Mononuclear cell (primary cell): ENCODE data around the gene TRPV5. TPM values are rescaled to one million over a fixed set of nuclear protein-coding genes. Genes with fewer than 3 reads are reported as not detected.
"Not testable (repeated sequence)": the region's sequence is repeated elsewhere in the genome, so short reads cannot be mapped to it uniquely, and the experiment has no call there.

Source experiments
- H3K27me3 ChIP-seq: 2 replicates; pipeline ENCODE4 v1.6.0; 2011; ENCODE audit warnings: low read length, control low read depth; ENCODE audit not compliant: insufficient read depth
- H3K4me1 ChIP-seq: 2 replicates; pipeline ENCODE4 v1.5.1; 2011; ENCODE audit warnings: mild to moderate bottlenecking, low read length, control low read depth; ENCODE audit not compliant: insufficient read depth
- H3K4me3 ChIP-seq: 2 replicates; pipeline ENCODE4 v1.5.1; 2011; ENCODE audit warnings: mild to moderate bottlenecking, low read length, moderate library complexity
- H3K9me3 ChIP-seq: 2 replicates; pipeline ENCODE4 v1.5.1; 2011; ENCODE audit warnings: low read depth, mild to moderate bottlenecking, control low read depth, low read length
- total RNA-seq: library from RNA; depleted of rRNA; stranded (reverse); fragments of >200 nt; gene quantifications from one replicate; pipeline ENCODE4 v1.2.3, GENCODE V29; 2012

Gene TRPV5
- not detected for total RNA-seq

DNA sequence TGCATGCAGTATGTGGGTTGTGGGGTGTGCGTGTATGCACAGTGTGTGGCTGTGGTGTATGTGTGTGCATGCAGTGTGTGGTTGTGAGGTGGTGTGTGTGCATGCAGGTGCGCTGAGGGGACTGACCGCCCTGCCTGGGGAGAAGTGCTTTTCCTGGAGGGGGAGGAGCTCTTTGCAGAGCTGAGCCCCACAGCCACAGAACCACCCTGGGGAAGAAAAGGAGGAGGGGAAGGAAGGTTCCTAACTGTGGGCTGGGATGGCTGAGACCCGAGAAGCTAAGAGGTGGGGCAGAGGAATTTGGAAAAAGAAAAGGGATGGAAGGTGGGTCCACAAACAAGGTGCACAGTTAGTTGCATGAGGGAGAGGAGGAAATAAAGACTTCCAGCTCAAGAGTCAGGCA is at the start of gene TRPV5:
TRPV5 (minus strand) TSS at position 123 of the 400 bp plus-strand sequence. CDS start 287 bp downstream, outside the sequence.
- no peak within 1 kb of the TSS for H3K4me3 ChIP-seq

DNA sequence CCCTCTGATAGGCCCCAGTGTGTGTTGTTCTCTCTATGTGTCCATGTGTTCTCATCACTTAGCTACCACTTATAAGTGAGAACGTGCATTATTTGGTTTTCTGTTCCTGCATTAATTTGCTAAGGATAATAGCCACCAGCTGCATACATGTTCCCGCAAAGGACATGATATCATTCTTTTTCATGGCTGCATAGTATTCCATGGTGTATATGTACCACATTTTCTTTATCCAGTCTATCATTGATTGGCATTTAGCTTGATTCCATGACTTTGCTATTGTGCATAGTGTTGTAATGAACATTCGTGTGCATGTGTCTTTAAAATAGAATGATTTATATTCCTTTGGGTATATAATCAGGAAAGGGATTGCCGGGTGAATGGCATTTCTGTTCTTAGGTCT is 44.9 kb upstream of the TRPV5 start:
- not testable (repeated sequence) for H3K4me3 ChIP-seq, H3K27me3 ChIP-seq, H3K9me3 ChIP-seq, H3K4me1 ChIP-seq

More for the DNA sequence above, at the start of gene TRPV5:
- no peaks in the 10 kb centered on the region for H3K9me3 ChIP-seq
- peaks cover under 1% of the 10 kb centered on the region for H3K4me1 ChIP-seq
- no peaks in the 10 kb centered on the region for H3K27me3 ChIP-seq

- Histone ChIP-seq H3K27me3 (no peaks in the 10 kb centered on the region), H3K4me1 (no peaks in the 10 kb centered on the region), H3K9me3 (peaks cover 5% of the 10 kb centered on the region), H3K4me3 (no peak overlapping the region)
These were observed 41.1 kb upstream of the TRPV5 start for GRCh38 chr7:142974626-142975025.

DNA sequence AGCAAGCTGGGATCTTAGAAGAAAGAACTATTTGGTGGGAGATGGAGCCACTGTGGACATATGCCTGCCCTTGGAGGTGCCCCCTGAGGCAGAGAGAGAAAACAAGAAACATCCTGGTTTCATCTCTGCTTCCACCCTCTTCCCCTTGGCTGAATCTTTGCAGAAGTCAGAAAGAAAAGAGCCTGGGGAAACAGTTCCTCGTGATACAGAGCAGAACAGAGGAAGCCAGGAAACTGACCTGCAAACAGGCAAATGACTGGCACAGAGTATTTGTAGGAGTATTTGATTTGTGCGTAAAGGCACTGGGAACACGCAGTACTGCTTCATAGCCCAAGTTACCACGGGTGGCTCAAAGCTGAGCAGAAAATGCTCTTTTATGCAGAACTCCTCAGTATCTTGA is 35.6 kb upstream of the TRPV5 start:
- Histone ChIP-seq H3K4me1 (no peaks in the 10 kb centered on the region), H3K27me3 (peaks cover 7% of the 10 kb centered on the region), H3K9me3 (no peaks in the 10 kb centered on the region), H3K4me3 (no peak overlapping the region)

DNA sequence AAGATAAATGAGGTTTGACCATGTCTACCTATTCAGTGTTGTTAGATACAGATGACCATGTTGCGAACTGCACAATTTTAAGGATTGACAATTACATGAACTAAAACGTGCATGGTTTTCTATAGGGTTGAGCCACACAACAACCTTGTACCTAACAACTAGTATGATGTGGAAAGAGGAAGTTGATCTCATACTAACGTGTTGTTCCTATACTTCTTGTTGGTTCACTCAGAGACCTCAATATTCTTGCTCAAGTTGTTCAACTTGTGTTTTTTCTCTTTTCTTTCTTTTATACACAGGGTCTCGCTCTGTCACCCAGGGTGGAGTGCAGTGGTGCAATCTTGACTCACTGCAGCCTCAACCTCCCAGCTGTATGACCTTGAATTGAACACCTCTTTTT is 34.7 kb upstream of the TRPV5 start:
- no peak overlapping the region for H3K4me3 ChIP-seq
- no peaks in the 10 kb centered on the region for H3K4me1 ChIP-seq
- H3K27me3 ChIP-seq = peaks cover 7% of the 10 kb centered on the region
- H3K9me3 ChIP-seq = no peaks in the 10 kb centered on the region

DNA sequence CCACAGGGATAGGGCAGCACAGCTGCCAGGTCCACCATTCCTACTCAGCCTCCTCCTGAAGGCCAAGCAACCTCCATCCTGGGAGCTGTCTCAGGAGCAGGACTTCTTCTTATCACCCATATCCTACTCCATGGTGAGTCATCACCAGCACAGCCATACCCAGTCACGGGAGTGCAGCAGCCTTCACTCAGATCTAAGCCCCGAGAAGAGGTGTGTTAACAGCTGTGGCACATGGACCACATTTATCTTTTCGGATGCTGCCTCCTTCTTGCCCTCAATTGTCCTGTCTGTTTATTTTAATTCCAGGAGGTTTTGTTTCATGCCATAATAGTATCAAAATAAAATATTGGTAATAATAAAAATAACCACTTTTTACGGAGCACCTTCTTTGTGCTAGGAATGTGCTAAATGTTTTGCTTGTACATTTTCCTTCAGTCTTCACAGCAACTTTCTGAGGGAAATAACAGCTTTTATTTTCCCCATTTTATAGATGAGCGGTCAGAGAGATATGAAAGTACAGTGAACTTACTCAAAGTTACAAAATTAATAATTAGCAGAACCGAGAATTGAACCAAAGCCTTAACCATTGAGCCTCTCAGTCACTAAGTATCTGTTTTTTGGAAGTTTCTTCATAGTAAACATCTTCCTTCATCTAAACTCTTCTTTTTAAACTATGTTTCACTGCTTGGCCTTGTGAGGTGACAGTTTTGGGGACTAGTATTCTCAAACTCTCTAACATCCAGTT is 31.1 kb upstream of the TRPV5 start:
- no peak overlapping the region for H3K4me3 ChIP-seq
- no peaks in the 10 kb centered on the region for H3K4me1 ChIP-seq
- H3K27me3 ChIP-seq = peaks cover 7% of the 10 kb centered on the region
- H3K9me3 ChIP-seq = no peaks in the 10 kb centered on the region

DNA sequence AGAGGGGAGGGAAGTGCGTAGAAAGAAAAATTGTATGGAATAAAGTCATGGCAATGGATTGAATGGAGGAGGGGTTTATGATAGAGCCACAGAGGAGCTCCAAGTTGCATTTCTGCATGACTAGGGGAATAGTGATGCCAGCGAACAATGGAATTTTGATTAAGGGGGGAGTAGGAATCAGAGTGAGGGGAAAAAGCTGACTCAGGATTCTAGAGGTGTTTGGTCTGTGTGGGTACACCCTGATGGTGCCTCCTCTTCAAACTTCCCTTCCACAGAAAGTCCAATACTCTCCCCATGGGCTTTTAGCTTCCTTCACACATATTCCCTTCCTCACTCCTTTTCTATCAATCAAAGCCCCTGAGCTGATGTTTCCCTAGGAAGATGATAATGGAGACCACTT is 30.4 kb upstream of the TRPV5 start:
- no peaks in the 10 kb centered on the region for H3K4me1 ChIP-seq
- H3K9me3 ChIP-seq = no peaks in the 10 kb centered on the region
- no peak overlapping the region for H3K4me3 ChIP-seq
- peaks cover 3% of the 10 kb centered on the region for H3K27me3 ChIP-seq

DNA sequence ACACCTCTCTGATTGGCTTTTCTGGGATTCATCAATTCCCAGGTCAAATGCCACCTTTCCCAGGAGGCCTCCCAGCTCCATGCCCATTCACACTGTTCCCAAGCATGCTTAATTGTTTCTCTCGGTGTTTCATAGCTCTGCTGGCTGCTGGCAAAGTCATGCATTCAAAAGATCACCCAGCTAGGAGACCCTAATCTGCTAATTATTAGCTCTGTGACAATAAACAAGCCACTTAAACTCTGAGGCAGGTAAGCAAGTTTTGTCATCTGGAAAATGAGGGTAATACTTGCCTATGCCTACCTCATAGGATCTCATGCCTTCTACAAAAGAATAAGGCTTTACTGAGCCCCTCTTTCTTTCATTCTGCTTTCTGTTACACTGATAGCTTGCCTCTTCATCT is 29.4 kb upstream of the TRPV5 start:
- Histone ChIP-seq H3K9me3 (no peaks in the 10 kb centered on the region), H3K4me1 (no peaks in the 10 kb centered on the region), H3K27me3 (peaks cover 3% of the 10 kb centered on the region)

DNA sequence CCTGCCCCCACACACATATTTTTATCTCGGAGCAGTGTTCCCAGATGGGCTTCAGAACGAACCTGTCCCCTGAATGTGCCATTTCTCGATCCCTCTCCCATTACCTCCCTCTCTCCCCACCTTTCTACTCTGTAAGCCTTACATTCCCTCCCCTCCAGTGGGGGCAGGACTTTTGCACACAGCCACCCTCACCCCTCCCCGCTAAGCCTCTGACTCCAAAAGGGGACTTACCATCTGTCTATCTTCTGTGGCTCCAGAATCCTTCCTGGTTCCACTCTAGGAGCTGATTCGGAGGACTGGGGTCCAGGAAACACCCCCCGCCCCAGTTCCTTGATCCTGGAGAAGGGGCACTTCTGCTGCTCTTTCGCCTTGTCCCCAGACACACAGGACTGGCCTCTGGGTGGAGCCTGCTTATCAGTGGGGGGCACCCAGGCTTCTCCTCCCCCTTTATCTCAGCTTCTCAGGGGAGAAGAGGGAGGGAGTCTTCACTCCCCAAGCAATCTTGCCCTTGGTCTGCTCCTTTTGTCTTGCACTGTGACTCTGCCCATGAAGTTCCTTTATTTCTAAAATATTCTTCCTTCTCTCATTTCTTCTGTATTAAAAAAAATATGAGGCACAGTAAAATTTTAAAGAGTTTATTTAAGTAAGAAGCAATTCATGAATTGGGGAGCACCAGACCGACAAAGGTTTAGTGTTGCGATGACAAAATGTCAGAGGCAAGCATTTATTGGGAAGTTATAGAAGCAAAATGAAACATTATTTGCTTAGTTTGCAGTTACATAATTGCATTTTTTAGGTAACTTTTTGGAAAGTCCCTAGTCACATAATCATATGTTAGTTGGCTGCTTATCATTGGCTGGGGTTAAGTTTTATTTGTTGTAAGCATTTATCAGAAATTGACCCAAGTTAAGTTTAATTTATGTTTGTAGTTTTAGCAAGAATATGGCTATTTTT is 28.7 kb upstream of the TRPV5 start, which contains the start of gene KEL:
KEL (minus strand) TSS at position 391 of the 954 bp plus-strand sequence; CDS start at position 234, 157 bp downstream.
- H3K27me3 ChIP-seq = peaks cover 3% of the 10 kb centered on the region
- H3K4me3 ChIP-seq = no peak within 1 kb of the TSS
- H3K9me3 ChIP-seq = no peaks in the 10 kb centered on the region
- H3K4me1 ChIP-seq = no peaks in the 10 kb centered on the region

More for the DNA sequence above, 29.4 kb upstream of the TRPV5 start:
- H3K4me3 ChIP-seq = no peak overlapping the region

GRCh38 chr7:142961595-142961972 is 28.0 kb upstream of the TRPV5 start:
- H3K4me1 ChIP-seq = no peaks in the 10 kb centered on the region
- peaks cover 3% of the 10 kb centered on the region for H3K27me3 ChIP-seq
- no peaks in the 10 kb centered on the region for H3K9me3 ChIP-seq
- H3K4me3 ChIP-seq = no peak overlapping the region

GRCh38 chr7:142960955-142961512 is 27.5 kb upstream of the TRPV5 start:
- Histone ChIP-seq H3K4me1 (no peaks in the 10 kb centered on the region), H3K4me3 (no peak overlapping the region), H3K9me3 (no peaks in the 10 kb centered on the region), H3K27me3 (peaks cover 3% of the 10 kb centered on the region)

DNA sequence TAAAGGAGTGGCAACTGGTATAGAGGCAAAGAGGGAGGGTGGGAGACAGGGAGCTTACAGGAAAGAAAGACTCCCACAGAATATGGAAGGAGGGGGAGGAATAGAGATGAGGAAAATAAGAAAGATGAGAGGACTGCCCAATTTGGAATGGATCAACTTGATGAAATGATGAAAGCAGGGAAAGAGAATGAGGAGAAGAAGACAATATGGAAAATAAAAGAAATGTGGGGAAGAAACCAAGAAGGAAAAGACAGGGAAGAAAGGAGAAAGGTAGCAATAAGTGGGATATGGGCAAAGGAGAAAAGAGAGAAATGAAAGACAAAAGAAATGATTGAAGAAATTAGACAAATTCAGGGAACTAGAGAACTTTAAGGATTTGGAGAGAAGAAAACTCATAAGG is 25.7 kb upstream of the TRPV5 start:
- no peak overlapping the region for H3K4me3 ChIP-seq
- H3K4me1 ChIP-seq = no peaks in the 10 kb centered on the region
- no peaks in the 10 kb centered on the region for H3K27me3 ChIP-seq
- peaks cover 12% of the 10 kb centered on the region for H3K9me3 ChIP-seq

DNA sequence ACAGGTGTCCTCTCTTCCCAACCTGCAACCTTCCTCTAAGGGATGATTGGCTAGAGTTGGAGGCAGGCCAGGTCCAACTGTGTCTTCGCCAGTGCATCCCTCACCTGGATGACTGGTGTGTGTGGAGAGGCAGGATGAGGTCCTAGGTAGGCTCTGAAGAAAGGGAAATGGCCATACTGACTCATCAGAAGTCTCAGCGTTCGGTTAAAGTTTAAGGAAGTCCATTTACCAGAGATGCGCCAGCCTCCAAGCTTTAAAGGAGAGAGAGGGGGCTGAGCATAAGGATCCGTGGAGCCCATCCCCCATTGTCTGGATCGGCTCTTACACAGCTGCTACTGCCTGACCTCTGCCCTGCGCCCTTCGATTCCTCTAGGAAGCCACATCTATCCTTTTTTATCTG is 24.2 kb upstream of the TRPV5 start:
- H3K4me1 ChIP-seq = no peaks in the 10 kb centered on the region
- H3K4me3 ChIP-seq = no peak overlapping the region
- H3K9me3 ChIP-seq = peaks cover 12% of the 10 kb centered on the region
- H3K27me3 ChIP-seq = no peaks in the 10 kb centered on the region

DNA sequence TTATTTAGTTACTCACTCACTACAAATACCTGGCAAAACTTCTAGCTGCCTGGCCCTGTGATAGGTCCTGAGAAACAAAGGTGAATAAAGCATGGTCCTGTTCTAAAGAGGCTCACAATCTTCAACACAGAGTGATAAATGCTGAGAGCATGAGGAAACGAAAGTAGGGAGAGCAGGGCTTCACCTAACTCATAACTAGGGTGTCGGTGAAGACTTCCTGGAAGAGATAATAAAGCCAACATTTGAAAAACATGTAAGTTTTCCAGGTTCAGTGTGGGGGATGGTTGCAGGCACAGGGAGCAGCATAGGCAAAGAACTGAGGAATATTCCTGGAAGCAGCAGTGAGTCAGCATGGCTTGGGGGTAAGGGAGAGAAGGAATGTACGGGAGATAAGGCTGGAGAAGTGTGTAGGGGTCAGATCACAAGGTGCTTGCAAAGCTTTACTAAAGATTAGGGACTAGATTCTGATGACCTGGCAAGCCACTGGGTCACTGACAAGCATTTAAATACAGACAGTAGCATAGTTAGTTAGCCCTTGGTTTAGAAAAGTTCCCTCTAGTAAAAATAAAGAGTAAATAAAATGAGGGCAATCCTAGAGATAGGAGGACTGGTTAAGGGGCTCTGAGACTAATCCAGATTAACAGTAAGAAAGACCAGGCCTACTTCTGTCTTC is 23.5 kb upstream of the TRPV5 start:
- Histone ChIP-seq H3K9me3 (peaks cover 12% of the 10 kb centered on the region), H3K4me1 (no peaks in the 10 kb centered on the region), H3K27me3 (no peaks in the 10 kb centered on the region), H3K4me3 (no peak overlapping the region)
